Middle frontal gyrus (tissue), 1 donor: ENCODE data around the gene SLC30A9.

Experiments used
- DNase-seq: peaks from one replicate; pipeline ENCODE4 v3.0.0-alpha.2; 2015; ENCODE audit warnings: low spot score; ENCODE audit errors: extremely low spot score

Gene SLC30A9

GRCh38 chr4:42136371-42136770, 146.0 kb downstream of the SLC30A9 start:
- DNase-seq = no peak
